Prostate gland (tissue), 2 donors: ENCODE data around the gene KIAA1191. TPM values are rescaled to one million over a fixed set of nuclear protein-coding genes. Genes with fewer than 3 reads are reported as not detected.
A peak's percentile ranks its signal among the peaks of the same experiment; 100 is the strongest.

ENCODE experiments used
- DNase-seq: peaks from one replicate; pipeline ENCODE4 v3.0.0-alpha.2; 2019; ENCODE audit warnings: low spot score
- H3K27ac ChIP-seq, 2 donors: fragments of 200-600 bp; sonication (generic); 2 replicates each; pipeline ENCODE4 v1.5.1; 2017 to 2019
- H3K27me3 ChIP-seq: fragments of 200-600 bp; sonication (generic); replicated peaks from 2 replicates; pipeline ENCODE4 v1.5.1; 2019; ENCODE audit not compliant: insufficient read depth
- H3K36me3 ChIP-seq, 2 donors: fragments of 200-600 bp; sonication (generic); 1 replicate in 1 of 2; 2 replicates in 1 of 2; pipeline versions ENCODE4 v1.5.1 to v1.8.1; 2017 to 2019
- H3K4me1 ChIP-seq: fragments of 200-600 bp; sonication (generic); replicated peaks from 2 replicates; pipeline ENCODE4 v1.5.1; 2019
- H3K4me3 ChIP-seq, 2 donors: fragments of 200-600 bp; sonication (generic); 2 replicates each; pipeline ENCODE4 v1.5.1; 2017 to 2019
- H3K9me3 ChIP-seq: fragments of 200-600 bp; sonication (generic); 2 replicates; pipeline ENCODE4 v1.5.1; 2017
- POLR2A ChIP-seq: fragments of 450-650 bp; IDR thresholded peaks from one replicate; pipeline ENCODE4 v1.6.1; 2016; ENCODE audit warnings: antibody characterized with exemption, mild to moderate bottlenecking
- POLR2AphosphoS5 ChIP-seq: sonication (generic); formaldehyde crosslinking; IDR thresholded peaks from one replicate; pipeline ENCODE4 v1.6.1; 2017; ENCODE audit warnings: antibody characterized with exemption
- WGBS: methylation state at CpG from one replicate; pipeline ENCODE4 v1.1.5; 2018; 5-methylcytosine and 5-hydroxymethylcytosine counted together
- intact Hi-C: fragments of 100-400 bp; cut with DNase I; formaldehyde crosslinking; loops from one replicate; pipeline ENCODE4 v1.14.2; 2022
- total RNA-seq, 2 donors: library from RNA; depleted of rRNA; stranded (reverse); fragments of >200 nt; gene quantifications; one replicate each; pipeline ENCODE4 v1.1.0, GENCODE V29; 2016
- TF ChIP-seq, protein P1 (sequence below), 4 experiments: fragments of 200-600 bp in 2 of 4; fragments of 450-650 bp in 2 of 4; sonication (generic) in 2 of 4; IDR thresholded peaks; 1 replicate in 3 of 4; 2 replicates in 1 of 4; pipeline ENCODE4 v1.5.1; 2016 to 2019; ENCODE audit warnings: antibody characterized with exemption in 4 of 4, mild to moderate bottlenecking in 2 of 4, moderate library complexity in 2 of 4

Gene KIAA1191
- total RNA-seq, 2 donors from 2014 or later, result 107 to 119 TPM

DNA sequence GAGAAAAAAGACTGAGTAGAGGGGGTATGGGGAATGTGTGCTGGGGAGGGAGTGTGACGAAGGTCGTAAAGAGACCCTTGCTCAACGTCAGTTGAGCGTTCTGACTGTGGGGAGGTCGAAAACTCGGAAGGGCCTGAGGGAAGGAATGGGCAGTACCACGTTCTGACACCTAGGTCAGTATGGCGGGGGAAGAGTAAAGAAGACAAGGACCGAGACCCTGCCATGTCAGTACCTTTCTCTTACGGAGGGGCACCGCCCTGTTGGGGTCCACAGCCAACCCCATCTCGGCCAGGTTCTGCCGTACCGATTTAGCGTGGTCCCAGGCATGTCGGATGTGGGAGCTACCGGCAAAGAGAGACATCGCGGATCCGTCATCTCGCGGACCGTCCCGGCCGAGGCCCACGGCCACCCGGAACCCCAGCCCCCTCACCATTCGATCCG lies 26.5 kb upstream of the KIAA1191 start:
- no peaks in the 10 kb centered on the region for H3K27me3 ChIP-seq
- peak overlapping the region; percentile 60 to 72 for H3K4me3 ChIP-seq
- H3K36me3 ChIP-seq, result peaks cover 0 to 4% of the 10 kb centered on the region in 2 donors
- intact Hi-C loops, result no loop called here
- no peak for DNase-seq
- WGBS, result under 1% methylated on average over 21 of the region's 29 CpGs
- no peaks in the 10 kb centered on the region for H3K4me1 ChIP-seq
- no peaks in the 10 kb centered on the region for H3K9me3 ChIP-seq
- peak overlapping the region; percentile 94 to 95 for H3K27ac ChIP-seq
- TF ChIP-seq POLR2AphosphoS5 (no peak), POLR2A (no peak)
- TF ChIP-seq, protein P1, sequence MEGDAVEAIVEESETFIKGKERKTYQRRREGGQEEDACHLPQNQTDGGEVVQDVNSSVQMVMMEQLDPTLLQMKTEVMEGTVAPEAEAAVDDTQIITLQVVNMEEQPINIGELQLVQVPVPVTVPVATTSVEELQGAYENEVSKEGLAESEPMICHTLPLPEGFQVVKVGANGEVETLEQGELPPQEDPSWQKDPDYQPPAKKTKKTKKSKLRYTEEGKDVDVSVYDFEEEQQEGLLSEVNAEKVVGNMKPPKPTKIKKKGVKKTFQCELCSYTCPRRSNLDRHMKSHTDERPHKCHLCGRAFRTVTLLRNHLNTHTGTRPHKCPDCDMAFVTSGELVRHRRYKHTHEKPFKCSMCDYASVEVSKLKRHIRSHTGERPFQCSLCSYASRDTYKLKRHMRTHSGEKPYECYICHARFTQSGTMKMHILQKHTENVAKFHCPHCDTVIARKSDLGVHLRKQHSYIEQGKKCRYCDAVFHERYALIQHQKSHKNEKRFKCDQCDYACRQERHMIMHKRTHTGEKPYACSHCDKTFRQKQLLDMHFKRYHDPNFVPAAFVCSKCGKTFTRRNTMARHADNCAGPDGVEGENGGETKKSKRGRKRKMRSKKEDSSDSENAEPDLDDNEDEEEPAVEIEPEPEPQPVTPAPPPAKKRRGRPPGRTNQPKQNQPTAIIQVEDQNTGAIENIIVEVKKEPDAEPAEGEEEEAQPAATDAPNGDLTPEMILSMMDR (IDR thresholded peaks at IDR 0.05), result no peak

DNA sequence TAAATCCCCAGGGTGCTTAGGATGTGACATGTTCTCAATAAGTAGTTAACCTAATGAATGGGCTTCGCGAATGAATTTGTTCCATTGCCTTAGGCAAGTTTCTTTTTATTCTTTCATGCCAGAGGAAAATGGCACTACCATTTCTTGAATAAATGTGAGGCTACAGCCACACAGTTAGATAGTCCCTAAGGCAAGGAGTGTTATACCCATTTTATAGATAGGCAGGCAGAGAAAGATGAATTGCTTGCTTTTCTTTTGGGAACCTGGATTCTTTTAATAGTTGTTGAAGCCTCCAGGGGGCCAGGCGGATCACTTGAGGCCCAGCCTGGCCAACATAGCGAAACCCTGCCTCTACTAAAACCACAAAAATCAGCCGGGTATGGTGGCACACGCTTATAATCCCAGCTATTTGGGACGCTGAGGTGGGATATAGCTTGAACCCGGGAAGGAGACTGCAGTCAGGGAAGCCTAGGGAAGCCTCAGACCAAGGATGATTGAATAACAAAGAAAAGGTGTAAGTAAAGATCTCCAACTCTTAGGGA lies 25.9 kb upstream of the KIAA1191 start:
- Histone ChIP-seq H3K27me3 (no peaks in the 10 kb centered on the region), H3K4me1 (no peaks in the 10 kb centered on the region), H3K9me3 (no peaks in the 10 kb centered on the region), H3K27ac (no peak overlapping the region), H3K4me3 (peak overlapping the region; percentile 60 to 72), H3K36me3 (peaks cover 0 to 4% of the 10 kb centered on the region in 2 donors)
- 39% methylated on average over 8 of the region's 8 CpGs for WGBS
- no peak for DNase-seq
- intact Hi-C loops, result no loop called here
- no peak for TF ChIP-seq POLR2AphosphoS5

DNA sequence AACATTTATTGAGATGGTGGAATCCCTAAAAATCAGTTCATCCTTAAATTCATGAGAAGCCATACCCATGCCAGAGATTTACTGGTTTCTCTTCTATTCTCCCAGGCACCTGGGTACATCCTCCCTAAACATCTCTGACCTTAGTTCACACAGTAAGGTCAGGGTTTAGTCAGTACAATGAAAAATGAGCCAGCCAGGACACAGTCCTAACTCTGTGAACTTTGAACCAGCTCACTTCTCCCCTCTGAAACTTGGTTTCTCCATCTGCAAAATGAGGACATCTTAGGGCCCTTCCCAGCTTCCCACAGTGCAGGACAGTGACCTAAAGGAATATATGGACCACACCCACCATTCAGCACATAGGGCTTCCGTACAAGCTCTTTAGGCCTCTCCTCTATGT lies 24.9 kb upstream of the KIAA1191 start:
- Histone ChIP-seq H3K4me3 (no peak overlapping the region), H3K4me1 (no peaks in the 10 kb centered on the region), H3K36me3 (peaks cover 0 to 4% of the 10 kb centered on the region in 2 donors), H3K9me3 (no peaks in the 10 kb centered on the region), H3K27ac (no peak overlapping the region), H3K27me3 (no peaks in the 10 kb centered on the region)
- intact Hi-C loops, result no loop called here
- no peak for TF ChIP-seq POLR2A
- TF ChIP-seq, protein P1 (IDR thresholded peaks at IDR 0.05), result no peak
- TF ChIP-seq POLR2AphosphoS5, result no peak
- DNase-seq, result no peak
- 100% methylated on average over 1 of the region's 1 CpG for WGBS

DNA sequence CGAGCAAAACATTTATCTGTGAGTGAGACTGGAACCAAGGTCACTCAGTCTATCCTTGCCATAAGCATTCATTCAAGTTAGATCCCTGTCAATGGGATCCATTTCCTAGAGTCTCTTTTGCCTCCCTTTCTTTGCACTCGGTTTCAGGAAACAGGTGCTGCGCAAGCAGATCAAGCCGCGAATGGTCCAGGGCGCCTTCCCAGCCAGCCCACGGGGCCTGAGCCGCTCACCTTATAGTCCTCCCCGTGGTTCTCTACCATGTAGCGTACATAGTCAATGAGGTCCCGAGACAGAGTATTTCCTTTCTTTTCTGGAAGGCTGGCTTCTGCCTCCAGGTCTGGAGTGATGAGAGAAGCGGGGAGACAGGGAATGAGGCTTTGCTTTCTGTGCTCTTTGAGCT lies 23.4 kb upstream of the KIAA1191 start:
- intact Hi-C loops, result no loop called here
- no peak for TF ChIP-seq POLR2A
- TF ChIP-seq POLR2AphosphoS5, result no peak
- TF ChIP-seq, protein P1 (IDR thresholded peaks at IDR 0.05), result no peak
- H3K27me3 ChIP-seq, result no peaks in the 10 kb centered on the region
- WGBS, result 90% methylated on average over 12 of the region's 12 CpGs
- no peak for DNase-seq
- H3K36me3 ChIP-seq, result peaks cover 0 to 4% of the 10 kb centered on the region in 2 donors
- no peaks in the 10 kb centered on the region for H3K4me1 ChIP-seq
- no peaks in the 10 kb centered on the region for H3K9me3 ChIP-seq
- H3K4me3 ChIP-seq, result no peak overlapping the region
- H3K27ac ChIP-seq, result no peak overlapping the region

GRCh38 chr5:176384366-176384930 lies 22.9 kb upstream of the KIAA1191 start:
- intact Hi-C loops, result no loop called here
- DNase-seq, result no peak
- Histone ChIP-seq H3K9me3 (no peaks in the 10 kb centered on the region), H3K27me3 (no peaks in the 10 kb centered on the region), H3K4me1 (no peaks in the 10 kb centered on the region), H3K27ac (no peak overlapping the region), H3K36me3 (peaks cover 0 to 4% of the 10 kb centered on the region in 2 donors), H3K4me3 (no peak overlapping the region)
- no peak for TF ChIP-seq POLR2A
- TF ChIP-seq POLR2AphosphoS5, result no peak
- TF ChIP-seq, protein P1 (IDR thresholded peaks at IDR 0.05), result no peak
- 91% methylated on average over 8 of the region's 8 CpGs for WGBS
